T47D (cell line): Measurements from ENCODE around the gene AGPAT2.
"Not testable (repeated sequence)": the region's sequence is repeated elsewhere in the genome, so short reads cannot be mapped to it uniquely, and the experiment has no call there.

Experiments
- DNase-seq, 2 experiments: peaks; one replicate each; pipeline versions ENCODE4 v3.0.0 to v3.0.0-alpha.2; 2011 to 2012; ENCODE audit warnings: low read depth in 1 of 2, low spot score in 1 of 2
- JUND ChIP-seq: IDR thresholded peaks from 2 replicates; pipeline ENCODE4 v1.6.1; 2012; ENCODE audit warnings: low read depth
- in situ Hi-C: cut with HindIII; loops from 2 replicates; pipeline ENCODE4 v1.10.0; 2016; ENCODE audit warnings: low sequenced_read_pairs, low pct_unique_long_range_greater_than_20kb

AGPAT2 gene

GRCh38 chr9:136634904-136635303 is 52.4 kb downstream of the AGPAT2 start:
- in situ Hi-C loops, result no loop called here
- no peak for TF ChIP-seq JUND
- no peak for DNase-seq

GRCh38 chr9:136632491-136633106 is 54.7 kb downstream of the AGPAT2 start:
- in situ Hi-C loops, DNase-seq: not testable (repeated sequence)

GRCh38 chr9:136632072-136632471 is 55.2 kb downstream of the AGPAT2 start:
- DNase-seq, in situ Hi-C loops: not testable (repeated sequence)

- no peak for TF ChIP-seq JUND
- in situ Hi-C loops, result no loop called here
- peak; percentile 85 to 88 for DNase-seq
Observed at GRCh38 chr9:136631038-136632000, 55.9 kb downstream of the AGPAT2 start.

- DNase-seq, result no peak
- in situ Hi-C loops, result no loop called here
- no peak for TF ChIP-seq JUND
Observed at GRCh38 chr9:136630662-136630992, 56.6 kb downstream of the AGPAT2 start.

GRCh38 chr9:136629879-136630661 is 57.2 kb downstream of the AGPAT2 start:
- in situ Hi-C loops, result no loop called here
- no peak for TF ChIP-seq JUND
- peak in 1 of 2 experiments; percentile 65 for DNase-seq

GRCh38 chr9:136629001-136629878 is 58.0 kb downstream of the AGPAT2 start:
- TF ChIP-seq JUND, result no peak
- in situ Hi-C loops, result no loop called here
- no peak for DNase-seq

- no peak for DNase-seq
- no peak for TF ChIP-seq JUND
- in situ Hi-C loops, result no loop called here
Observed at GRCh38 chr9:136628268-136628667, 59.0 kb downstream of the AGPAT2 start.

GRCh38 chr9:136627703-136628102 is 59.6 kb downstream of the AGPAT2 start:
- no peak for TF ChIP-seq JUND
- in situ Hi-C loops, result no loop called here
- DNase-seq, result no peak

- peak in 1 of 2 experiments; percentile 47 for DNase-seq
- in situ Hi-C loops, result no loop called here
- TF ChIP-seq JUND, result no peak
Observed at GRCh38 chr9:136626740-136627642, 60.3 kb downstream of the AGPAT2 start.

- TF ChIP-seq JUND, result no peak
- no peak for DNase-seq
- in situ Hi-C loops, result no loop called here
Observed at GRCh38 chr9:136626066-136626725, 61.1 kb downstream of the AGPAT2 start.
